Astrocyte of the spinal cord (primary cell): ENCODE data around the gene CCNB1IP1.

ENCODE experiments used
- DNase-seq: peaks from one replicate; pipeline ENCODE4 v3.0.0; 2011; ENCODE audit warnings: low read depth, low spot score
- H3K4me3 ChIP-seq: 2 replicates; pipeline ENCODE4 v1.5.1; 2011; ENCODE audit warnings: low read depth, mild to moderate bottlenecking, low read length, moderate library complexity
- CTCF ChIP-seq: IDR thresholded peaks from 2 replicates; pipeline ENCODE4 v1.5.1; 2012; ENCODE audit warnings: low read depth, mild to moderate bottlenecking, low read length, inconsistent platforms
- in situ Hi-C: cut with HindIII; loops from 2 replicates; pipeline ENCODE4 v1.10.0; 2017; ENCODE audit warnings: low sequenced_read_pairs

Gene CCNB1IP1

GRCh38 chr14:20262642-20263128 lies 70.4 kb downstream of the CCNB1IP1 start:
- DNase-seq: no peak
- no peak for TF ChIP-seq CTCF
- in situ Hi-C loops: no loop called here
- no peak overlapping the region for H3K4me3 ChIP-seq
